IMR-90 (cell line): Measurements from ENCODE around the gene GPATCH2L.

ENCODE experiments used
- CEBPB ChIP-seq: IDR thresholded peaks from 2 replicates; pipeline ENCODE4 v1.6.1; 2012; ENCODE audit warnings: low read depth, low read length, improper control_type of control experiment
- FOS ChIP-seq: fragments of 150-350 bp; IDR thresholded peaks from 2 replicates; pipeline ENCODE4 v1.6.1; 2016; ENCODE audit warnings: low read depth, low read length
- MAZ ChIP-seq: IDR thresholded peaks from 2 replicates; pipeline ENCODE4 v1.6.1; 2012; ENCODE audit warnings: low read depth, mild to moderate bottlenecking, low read length, improper control_type of control experiment, moderate library complexity, borderline replicate concordance
- NFE2L2 ChIP-seq: fragments of 150-350 bp; IDR thresholded peaks from 2 replicates; pipeline ENCODE4 v1.6.1; 2016; ENCODE audit warnings: low read depth, mild to moderate bottlenecking, low read length
- POLR2A ChIP-seq: IDR thresholded peaks from 2 replicates; pipeline ENCODE4 v1.6.1; 2012; ENCODE audit warnings: mild to moderate bottlenecking, low read depth, low read length
- RAD21 ChIP-seq: IDR thresholded peaks from 2 replicates; pipeline ENCODE4 v1.6.1; 2012; ENCODE audit warnings: low read length, improper control_type of control experiment
- RFX5 ChIP-seq: IDR thresholded peaks from 2 replicates; pipeline ENCODE4 v1.8.0; 2012; ENCODE audit warnings: low read depth, mild to moderate bottlenecking, low read length, moderate library complexity
- TF ChIP-seq, protein P1 (sequence below): conservative IDR thresholded peaks from 2 replicates; pipeline ENCODE4 v1.5.1; 2012; ENCODE audit warnings: mild to moderate bottlenecking, low read depth, low read length, improper control_type of control experiment
- TF ChIP-seq, protein P2 (sequence below): fragments of 150-350 bp; IDR thresholded peaks from 2 replicates; pipeline ENCODE4 v1.6.1; 2017; ENCODE audit warnings: mild to moderate bottlenecking, antibody characterized with exemption, low read length, low read depth

DNA sequence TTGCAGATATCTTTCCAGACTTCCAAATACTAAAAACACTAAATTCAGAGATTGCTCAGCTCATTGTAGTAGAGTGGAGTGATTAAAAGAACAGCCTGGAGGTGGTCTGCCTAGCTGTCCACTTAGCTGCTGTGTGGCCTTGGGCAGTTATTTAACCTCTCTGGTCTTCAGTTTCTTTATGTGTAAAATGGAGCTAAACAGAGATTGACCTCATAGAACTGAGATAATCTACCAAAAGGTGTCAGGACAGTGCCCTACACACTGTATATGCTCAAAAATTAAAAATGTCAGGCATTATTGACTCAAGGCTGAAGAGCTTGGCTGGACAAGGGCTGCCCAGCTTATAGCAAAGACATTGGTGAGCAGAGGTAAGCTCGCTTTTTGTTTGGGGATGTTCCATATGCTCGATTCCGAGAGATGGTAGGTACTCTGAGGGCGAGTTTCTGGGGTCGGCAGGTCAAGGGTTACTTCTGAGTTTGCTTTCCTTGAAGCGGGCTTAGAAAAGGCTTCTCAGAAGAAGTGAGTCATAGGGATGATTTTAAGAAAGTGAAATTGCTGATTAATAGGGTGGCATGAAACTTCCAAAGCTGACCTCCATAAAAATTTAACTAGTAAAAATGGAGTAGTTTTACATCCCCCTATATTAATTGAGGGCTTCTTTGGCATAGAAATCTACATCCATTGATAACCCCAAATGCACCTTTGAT is 107.5 kb downstream of the GPATCH2L start:
- TF ChIP-seq, protein P1, sequence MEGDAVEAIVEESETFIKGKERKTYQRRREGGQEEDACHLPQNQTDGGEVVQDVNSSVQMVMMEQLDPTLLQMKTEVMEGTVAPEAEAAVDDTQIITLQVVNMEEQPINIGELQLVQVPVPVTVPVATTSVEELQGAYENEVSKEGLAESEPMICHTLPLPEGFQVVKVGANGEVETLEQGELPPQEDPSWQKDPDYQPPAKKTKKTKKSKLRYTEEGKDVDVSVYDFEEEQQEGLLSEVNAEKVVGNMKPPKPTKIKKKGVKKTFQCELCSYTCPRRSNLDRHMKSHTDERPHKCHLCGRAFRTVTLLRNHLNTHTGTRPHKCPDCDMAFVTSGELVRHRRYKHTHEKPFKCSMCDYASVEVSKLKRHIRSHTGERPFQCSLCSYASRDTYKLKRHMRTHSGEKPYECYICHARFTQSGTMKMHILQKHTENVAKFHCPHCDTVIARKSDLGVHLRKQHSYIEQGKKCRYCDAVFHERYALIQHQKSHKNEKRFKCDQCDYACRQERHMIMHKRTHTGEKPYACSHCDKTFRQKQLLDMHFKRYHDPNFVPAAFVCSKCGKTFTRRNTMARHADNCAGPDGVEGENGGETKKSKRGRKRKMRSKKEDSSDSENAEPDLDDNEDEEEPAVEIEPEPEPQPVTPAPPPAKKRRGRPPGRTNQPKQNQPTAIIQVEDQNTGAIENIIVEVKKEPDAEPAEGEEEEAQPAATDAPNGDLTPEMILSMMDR = no peak
- no peak for TF ChIP-seq POLR2A
- TF ChIP-seq NFE2L2 = no peak
- no peak for TF ChIP-seq RFX5
- no peak for TF ChIP-seq FOS
- TF ChIP-seq CEBPB = no peak
- TF ChIP-seq RAD21 = no peak
- no peak for TF ChIP-seq MAZ
- TF ChIP-seq, protein P2, sequence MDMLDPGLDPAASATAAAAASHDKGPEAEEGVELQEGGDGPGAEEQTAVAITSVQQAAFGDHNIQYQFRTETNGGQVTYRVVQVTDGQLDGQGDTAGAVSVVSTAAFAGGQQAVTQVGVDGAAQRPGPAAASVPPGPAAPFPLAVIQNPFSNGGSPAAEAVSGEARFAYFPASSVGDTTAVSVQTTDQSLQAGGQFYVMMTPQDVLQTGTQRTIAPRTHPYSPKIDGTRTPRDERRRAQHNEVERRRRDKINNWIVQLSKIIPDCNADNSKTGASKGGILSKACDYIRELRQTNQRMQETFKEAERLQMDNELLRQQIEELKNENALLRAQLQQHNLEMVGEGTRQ = no peak
